CD4-positive, alpha-beta T cell (primary cell): ENCODE data around the gene OR6C65. TPM values are rescaled to one million over a fixed set of nuclear protein-coding genes. Genes with fewer than 3 reads are reported as not detected.
"Not testable (repeated sequence)": the region's sequence is repeated elsewhere in the genome, so short reads cannot be mapped to it uniquely, and the experiment has no call there.

ENCODE experiments used
- ATAC-seq: fragments of 200-7000 bp; cut with Tn5 transposase; one replicate; pipeline ENCODE4 v1.10.0; 2022; ENCODE audit warnings: mild to moderate bottlenecking; ENCODE audit not compliant: poor library complexity
- CTCF ChIA-PET: fragments of 350-600 bp; sonication (Branson Sonifier 250); formaldehyde crosslinking; loops from one replicate; lab custom pipeline; 2021; ENCODE audit warnings: antibody characterized with exemption, inconsistent platforms; lab: Charles Lee
- POLR2A ChIA-PET: fragments of 350-600 bp; sonication (Branson Sonifier 250); formaldehyde crosslinking; loops from one replicate; lab custom pipeline; 2021; ENCODE audit warnings: antibody characterized with exemption, inconsistent platforms; lab: Charles Lee
- DNase-seq, 14 experiments: peaks; one replicate each; pipeline ENCODE4 v3.0.0-alpha.2; 2013 to 2020; ENCODE audit warnings: mixed read lengths in 2 of 14
- H3K27ac ChIP-seq, 2 donors: one replicate each; pipeline versions ENCODE4 v1.5.1 to v1.7.0; 2013; ENCODE audit warnings: low read length in 2 of 2, low read depth in 1 of 2, mild to moderate bottlenecking in 1 of 2
- H3K27me3 ChIP-seq, 2 experiments: 1 replicate in 1 of 2; 2 replicates in 1 of 2; pipeline versions ENCODE4 v1.6.1 to v1.7.0; 2013; ENCODE audit warnings: low read length in 2 of 2, control low read depth in 1 of 2, mild to moderate bottlenecking in 1 of 2, moderate library complexity in 1 of 2; ENCODE audit not compliant: insufficient read depth in 2 of 2, control insufficient read depth in 1 of 2
- H3K36me3 ChIP-seq: one replicate; pipeline ENCODE4 v1.6.1; 2013; ENCODE audit warnings: low read length, control low read depth; ENCODE audit not compliant: insufficient read depth
- H3K4me1 ChIP-seq: one replicate; pipeline ENCODE4 v1.6.1; 2013; ENCODE audit warnings: low read length, control low read depth; ENCODE audit not compliant: insufficient read depth
- H3K4me3 ChIP-seq: one replicate; pipeline ENCODE4 v1.5.1; 2013; ENCODE audit warnings: mild to moderate bottlenecking, low read length, moderate library complexity
- H3K9me3 ChIP-seq, 2 experiments: 1 replicate in 1 of 2; 2 replicates in 1 of 2; pipeline versions ENCODE4 v1.6.1 to v1.7.0; 2013; ENCODE audit warnings: low read length in 2 of 2, mild to moderate bottlenecking in 2 of 2, control low read depth in 1 of 2, moderate library complexity in 1 of 2; ENCODE audit not compliant: control insufficient read depth in 1 of 2, insufficient read depth in 1 of 2
- H3K27ac Mint-ChIP-seq: one replicate; pipeline ENCODE4 v1.8.0; 2020; ENCODE audit warnings: mixed read lengths
- H3K27me3 Mint-ChIP-seq: one replicate; pipeline ENCODE4 v1.8.0; 2021; ENCODE audit warnings: mixed read lengths
- H3K36me3 Mint-ChIP-seq: one replicate; pipeline ENCODE4 v1.8.0; 2021; ENCODE audit warnings: low read depth, mixed read lengths
- H3K4me1 Mint-ChIP-seq: one replicate; pipeline ENCODE4 v1.8.0; 2021; ENCODE audit warnings: low read depth, mixed read lengths
- H3K4me3 Mint-ChIP-seq: one replicate; pipeline ENCODE4 v1.8.0; 2020; ENCODE audit warnings: mild to moderate bottlenecking, mixed read lengths
- H3K9me3 Mint-ChIP-seq: one replicate; pipeline ENCODE4 v1.8.0; 2020; ENCODE audit warnings: mixed read lengths
- CTCF ChIP-seq: fragments of 200-600 bp; IDR thresholded peaks from one replicate; pipeline ENCODE4 v1.8.0; 2022; ENCODE audit warnings: antibody characterized with exemption, mild to moderate bottlenecking
- intact Hi-C, 2 experiments: fragments of 100-400 bp; cut with DNase I in 1 of 2; cut with micrococcal nuclease in 1 of 2; formaldehyde crosslinking; loops; one replicate each; pipeline versions ENCODE4 v1.15.1 to v1.9.0; 2023 to 2025; cut with DNase I, micrococcal nuclease
- total RNA-seq, 174 experiments: library from RNA in 2 of 174; stranded (reverse) in 2 of 174; gene quantifications; one replicate each; pipeline ENCODE4 v1.2.3 and lab custom pipeline; 2021 to 2026

The OR6C65 gene
- total RNA-seq, 2 experiments from 2014 or later, result not detected

- TF ChIP-seq CTCF, result no peak
- Mint-ChIP-seq H3K9me3 (no peaks in the 10 kb centered on the region), H3K4me3 (no peak overlapping the region), H3K27me3 (peaks cover 31% of the 10 kb centered on the region), H3K27ac (no peak overlapping the region), H3K4me1 (no peaks in the 10 kb centered on the region), H3K36me3 (no peaks in the 10 kb centered on the region)
- Histone ChIP-seq H3K27ac (no peak overlapping the region), H3K4me1 (no peaks in the 10 kb centered on the region), H3K27me3 (peaks cover 14 to 15% of the 10 kb centered on the region in 2 experiments), H3K9me3 (peaks cover 0 to 8% of the 10 kb centered on the region in 2 experiments), H3K36me3 (no peaks in the 10 kb centered on the region), H3K4me3 (no peak overlapping the region)
- CTCF ChIA-PET, result no interaction called here
- POLR2A ChIA-PET, result no interaction called here
- intact Hi-C loops, result no loop called here
- ATAC-seq (no peak), DNase-seq (no peak)
Observed at GRCh38 chr12:55396326-55396725, 4.0 kb upstream of the OR6C65 start.

GRCh38 chr12:55407866-55408265 lies 7.5 kb downstream of the OR6C65 start:
- Mint-ChIP-seq H3K36me3 (no peaks in the 10 kb centered on the region), H3K9me3 (peaks cover 2% of the 10 kb centered on the region), H3K4me1 (no peaks in the 10 kb centered on the region), H3K27ac (no peak overlapping the region), H3K4me3 (no peak overlapping the region), H3K27me3 (peaks cover 18% of the 10 kb centered on the region)
- intact Hi-C loops, result no loop called here
- no peak for TF ChIP-seq CTCF
- ChIA-PET CTCF (no interaction called here), POLR2A (no interaction called here)
- Histone ChIP-seq H3K4me1 (no peaks in the 10 kb centered on the region), H3K4me3 (no peak overlapping the region), H3K27ac (no peak overlapping the region), H3K27me3 (peaks cover 3 to 4% of the 10 kb centered on the region in 2 experiments), H3K36me3 (no peaks in the 10 kb centered on the region), H3K9me3 (no peaks in the 10 kb centered on the region)
- ATAC-seq (no peak), DNase-seq (no peak)

GRCh38 chr12:55409133-55409532 lies 8.8 kb downstream of the OR6C65 start:
- H3K36me3 Mint-ChIP-seq, ATAC-seq, H3K27ac Mint-ChIP-seq, H3K4me1 ChIP-seq, H3K4me3 Mint-ChIP-seq, H3K27me3 ChIP-seq, CTCF ChIA-PET, DNase-seq, H3K9me3 Mint-ChIP-seq, intact Hi-C loops, H3K4me1 Mint-ChIP-seq, POLR2A ChIA-PET, H3K9me3 ChIP-seq, H3K36me3 ChIP-seq, H3K4me3 ChIP-seq, H3K27ac ChIP-seq: not testable (repeated sequence)
- H3K27me3 Mint-ChIP-seq, result peaks cover 23% of the 10 kb centered on the region

GRCh38 chr12:55412138-55412537 lies 11.8 kb downstream of the OR6C65 start:
- H3K9me3 ChIP-seq, ATAC-seq, intact Hi-C loops, H3K4me3 ChIP-seq, H3K4me3 Mint-ChIP-seq, H3K27ac Mint-ChIP-seq, H3K27ac ChIP-seq, H3K4me1 Mint-ChIP-seq, DNase-seq, H3K4me1 ChIP-seq, H3K9me3 Mint-ChIP-seq, CTCF ChIA-PET, POLR2A ChIA-PET, H3K36me3 ChIP-seq, H3K36me3 Mint-ChIP-seq: not testable (repeated sequence)
- peaks cover 3 to 10% of the 10 kb centered on the region in 2 experiments for H3K27me3 ChIP-seq
- H3K27me3 Mint-ChIP-seq, result peaks cover 39% of the 10 kb centered on the region

- H3K9me3 Mint-ChIP-seq, H3K36me3 ChIP-seq, H3K4me1 Mint-ChIP-seq, H3K27ac ChIP-seq, H3K4me1 ChIP-seq, H3K4me3 Mint-ChIP-seq, H3K36me3 Mint-ChIP-seq, intact Hi-C loops, CTCF ChIA-PET, POLR2A ChIA-PET, H3K9me3 ChIP-seq, H3K27ac Mint-ChIP-seq, H3K4me3 ChIP-seq, DNase-seq, ATAC-seq: not testable (repeated sequence)
- peaks cover 48% of the 10 kb centered on the region for H3K27me3 Mint-ChIP-seq
- peaks cover under 1 to 23% of the 10 kb centered on the region in 2 experiments for H3K27me3 ChIP-seq
Observed at GRCh38 chr12:55413498-55414388, 13.4 kb downstream of the OR6C65 start.
